Endometrium (tissue), 2 donors: ENCODE measurements around the gene RALGAPA1.
A peak's percentile ranks its signal among the peaks of the same experiment; 100 is the strongest.
"Not testable (repeated sequence)": the region's sequence is repeated elsewhere in the genome, so short reads cannot be mapped to it uniquely, and the experiment has no call there.

Experiments used
- FAIRE-seq: peaks from 2 replicates; lab custom pipeline; 2012; peaks lifted over from hg19 to GRCh38; lab: Jason Lieb, UNC
- donor health status: control.
- donor health status: control.

The RALGAPA1 gene

DNA sequence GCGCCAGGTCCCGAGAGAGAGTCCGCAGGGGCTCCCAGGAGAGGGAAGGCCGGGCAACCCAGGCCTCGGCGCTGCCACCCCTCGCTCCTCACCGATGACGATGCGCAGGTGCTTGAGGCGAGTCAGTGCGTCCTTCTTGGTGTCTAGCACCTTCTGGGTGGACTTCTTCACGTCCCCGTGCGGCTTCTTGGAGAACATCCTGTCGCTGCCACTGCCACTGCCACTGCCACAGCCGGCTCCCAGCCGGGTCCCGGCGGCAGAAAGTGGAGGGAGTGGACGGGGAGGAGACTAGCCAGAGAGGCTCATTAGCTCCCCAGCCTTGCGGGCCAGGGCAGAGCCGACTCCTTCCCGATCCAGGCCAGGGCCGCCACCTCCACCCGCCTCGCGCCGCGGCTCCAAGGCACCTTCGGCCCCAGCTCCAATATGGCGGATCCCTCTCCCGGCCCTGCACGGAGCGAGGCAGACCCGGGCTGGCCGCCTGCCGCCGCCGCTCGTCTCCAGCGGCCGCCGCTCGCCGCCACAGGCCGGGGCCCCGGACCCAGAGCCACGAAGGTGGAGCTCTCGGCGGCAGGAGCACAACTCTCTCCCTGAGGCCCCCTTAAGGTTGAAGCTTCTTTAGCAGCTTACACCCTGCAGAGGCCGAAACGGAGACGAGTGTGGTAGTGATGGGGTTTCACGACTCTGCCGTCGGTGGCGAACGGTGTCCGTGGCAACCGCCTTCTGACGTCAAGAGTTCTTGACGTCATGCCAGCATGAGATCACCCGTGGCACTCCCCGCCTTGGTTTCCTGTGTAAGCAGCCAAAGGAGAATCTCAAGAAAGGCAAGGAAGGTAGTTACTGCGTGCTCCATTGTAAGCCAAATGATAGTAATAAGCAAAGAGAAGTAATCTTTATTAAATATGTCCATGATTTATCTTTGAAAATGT, at the start of gene RALGAPA1:
Gene RALGAPA1 (minus strand): TSS at position 658 of the 926 bp plus-strand sequence. CDS start 460 bp downstream, at position 198.
- FAIRE-seq, result peak; percentile 73

GRCh38 chr14:35858521-35859209, 49.6 kb upstream of the RALGAPA1 start:
- no peak for FAIRE-seq

DNA sequence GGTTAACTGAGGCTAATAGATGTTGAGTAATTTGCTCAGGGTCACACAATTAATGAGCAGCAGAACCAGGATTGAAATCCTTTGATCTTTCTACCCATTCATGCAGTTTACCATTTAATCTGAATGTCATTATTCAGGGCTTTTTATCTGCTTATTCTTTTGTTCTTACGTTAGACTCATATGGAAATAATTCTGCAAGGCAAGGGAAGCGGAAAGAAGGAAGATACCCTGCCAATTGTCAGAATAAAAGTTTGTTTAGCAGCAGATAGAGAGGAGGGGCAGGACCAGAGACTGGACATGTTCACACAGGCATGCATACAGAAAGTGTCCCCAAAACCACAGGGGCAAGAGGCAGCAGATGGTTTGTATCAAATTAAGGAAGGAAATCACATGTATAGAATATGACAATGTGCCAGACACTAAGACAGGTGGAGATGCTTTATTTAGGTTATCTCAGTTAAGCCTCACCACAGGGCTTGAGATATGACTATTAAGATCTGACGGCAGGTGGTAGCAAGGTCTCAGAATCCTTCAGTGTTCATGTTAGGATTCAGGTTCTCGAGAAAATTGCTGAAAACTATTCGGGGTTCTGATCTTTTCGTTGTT, 46.9 kb upstream of the RALGAPA1 start:
- FAIRE-seq, result no peak

DNA sequence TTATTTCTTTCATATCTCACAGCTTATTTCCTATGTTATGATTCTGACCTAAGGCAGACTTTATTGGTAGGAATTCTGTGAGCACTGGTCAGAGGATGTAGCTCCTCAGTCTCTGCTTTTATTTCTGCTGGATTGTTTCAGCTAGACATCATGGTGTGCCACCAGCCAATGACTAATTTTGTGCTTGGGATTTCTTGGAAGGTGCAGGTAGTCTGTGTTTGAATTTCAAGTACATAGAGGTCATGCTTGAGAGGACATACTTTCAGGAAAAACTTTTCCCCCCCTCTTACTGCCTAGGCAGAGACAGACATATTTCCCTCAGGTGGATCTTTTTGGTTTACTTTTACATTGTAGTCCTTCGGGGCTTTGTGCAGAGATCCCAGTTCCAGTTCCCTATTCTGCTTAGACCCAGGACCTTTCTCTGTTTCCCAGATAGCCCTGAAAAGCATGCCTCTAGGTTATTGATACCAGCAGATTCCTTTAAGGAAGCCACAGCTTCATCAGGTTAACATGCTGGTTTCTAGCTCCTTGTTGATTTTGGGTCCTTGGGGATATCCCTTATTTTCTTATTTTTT, 45.7 kb upstream of the RALGAPA1 start:
- FAIRE-seq, result no peak

DNA sequence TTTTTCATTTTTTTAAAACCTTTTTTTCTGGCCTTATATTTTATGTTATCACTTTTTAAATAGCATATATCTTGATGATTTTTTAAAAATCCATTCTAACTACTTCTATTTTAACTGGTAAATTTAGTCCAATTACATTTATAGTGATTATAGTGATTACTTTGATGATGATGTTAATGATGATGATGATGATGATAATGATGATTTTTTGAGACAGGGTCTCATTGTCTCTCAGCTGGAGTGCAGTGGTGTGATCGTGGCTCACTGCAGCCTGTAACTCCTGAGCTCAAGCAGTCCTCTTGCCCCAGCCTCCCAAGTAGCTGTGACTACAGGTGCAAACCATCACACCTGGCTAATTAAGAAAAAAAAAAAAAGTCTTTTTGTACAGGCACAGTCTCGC, 44.1 kb upstream of the RALGAPA1 start:
- FAIRE-seq, result peak; percentile 63

DNA sequence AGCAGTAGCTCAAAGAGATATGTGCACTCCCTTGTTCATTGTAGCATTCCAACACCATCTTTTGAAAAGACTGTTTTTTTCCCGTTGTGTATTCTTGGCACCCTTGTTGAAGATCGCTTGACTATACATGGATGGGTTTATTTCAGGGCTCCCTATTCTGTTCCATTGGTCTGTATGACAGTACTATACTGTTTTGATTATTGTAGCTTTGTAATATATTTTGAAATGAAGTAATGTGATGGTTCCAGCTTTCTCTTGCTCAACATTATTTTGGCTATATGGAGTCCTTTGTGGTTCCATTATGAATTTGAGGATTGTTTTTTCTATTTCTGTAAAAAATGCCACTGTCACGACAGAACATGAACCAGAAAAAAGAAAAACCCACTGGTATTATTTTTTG, 42.7 kb upstream of the RALGAPA1 start:
- no peak for FAIRE-seq

DNA sequence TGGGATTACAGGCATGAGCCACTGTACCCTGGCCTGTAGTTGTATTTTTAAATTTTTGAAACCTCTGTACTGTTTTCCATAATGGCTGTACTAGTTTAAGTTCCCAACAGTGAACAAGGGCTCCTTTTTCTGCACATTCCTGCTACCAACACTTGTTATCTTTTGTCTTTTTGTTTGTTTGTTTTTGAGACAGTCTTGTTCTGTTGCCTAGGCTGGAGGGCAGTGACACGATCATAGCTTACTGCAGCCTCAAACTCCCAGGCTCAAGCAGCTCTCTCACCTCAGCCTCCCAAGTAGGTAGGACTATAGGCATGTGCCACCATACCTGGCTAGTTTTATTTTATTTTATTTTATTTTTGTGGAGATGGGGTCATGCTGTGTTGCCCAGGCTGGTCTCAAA, 40.0 kb upstream of the RALGAPA1 start:
- FAIRE-seq, result no peak

DNA sequence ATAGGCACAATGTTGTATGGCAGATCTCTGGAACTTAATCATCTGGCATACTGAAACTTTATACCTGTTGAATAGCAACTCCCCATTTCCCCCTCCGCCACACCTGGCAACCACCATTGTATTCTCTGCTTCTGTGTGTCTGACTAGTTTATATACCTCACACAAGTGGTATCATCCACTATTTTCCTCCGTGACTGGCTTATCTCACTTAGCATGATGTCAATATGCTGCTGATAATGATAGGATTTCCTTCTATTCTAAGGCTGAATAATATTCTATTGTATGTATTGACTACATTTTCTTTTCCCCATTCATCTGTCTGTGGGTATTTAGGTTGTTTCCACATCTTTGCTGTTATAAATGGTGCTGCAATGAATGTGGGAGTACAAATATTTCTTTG, 38.5 kb upstream of the RALGAPA1 start:
- FAIRE-seq, result no peak

DNA sequence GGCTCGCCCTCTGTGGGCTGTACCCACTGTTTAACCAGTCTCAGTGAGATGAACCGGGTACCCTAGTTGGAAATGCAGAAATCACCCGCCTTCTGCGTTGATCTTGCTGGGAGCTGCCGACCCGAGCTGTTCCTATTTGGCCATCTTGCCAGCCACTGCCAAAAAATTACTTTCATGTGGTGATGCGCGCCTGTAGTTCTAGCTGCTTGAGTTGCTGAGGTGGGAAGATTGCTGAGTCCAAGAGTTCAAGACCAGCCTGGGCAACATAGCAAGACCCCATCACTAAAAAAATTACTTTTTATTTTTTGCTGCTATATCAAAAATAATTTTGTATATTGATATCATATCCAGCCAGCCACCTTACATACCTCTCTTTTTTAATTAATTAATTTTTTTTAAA, 35.4 kb upstream of the RALGAPA1 start:
- FAIRE-seq, result no peak

DNA sequence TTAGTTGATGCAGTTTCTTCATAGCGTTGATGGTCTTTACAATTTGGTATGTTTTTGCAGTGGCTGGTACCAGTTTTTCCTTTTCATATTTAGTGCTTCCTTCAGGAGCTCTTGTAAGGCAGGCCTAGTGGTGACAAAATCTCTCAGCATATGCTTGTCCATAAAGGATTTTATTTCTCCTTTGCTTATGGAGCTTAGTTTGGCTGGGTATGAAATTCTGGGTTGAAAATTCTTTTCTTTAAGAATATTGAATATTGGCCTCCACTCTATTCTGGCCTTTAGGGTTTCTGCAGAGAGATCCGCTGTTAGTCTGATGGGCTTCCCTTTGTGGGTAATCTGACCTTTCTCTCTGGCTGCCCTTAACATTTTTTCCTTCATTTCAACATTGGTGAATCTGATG, 33.1 kb upstream of the RALGAPA1 start:
- FAIRE-seq, result not testable (repeated sequence)

DNA sequence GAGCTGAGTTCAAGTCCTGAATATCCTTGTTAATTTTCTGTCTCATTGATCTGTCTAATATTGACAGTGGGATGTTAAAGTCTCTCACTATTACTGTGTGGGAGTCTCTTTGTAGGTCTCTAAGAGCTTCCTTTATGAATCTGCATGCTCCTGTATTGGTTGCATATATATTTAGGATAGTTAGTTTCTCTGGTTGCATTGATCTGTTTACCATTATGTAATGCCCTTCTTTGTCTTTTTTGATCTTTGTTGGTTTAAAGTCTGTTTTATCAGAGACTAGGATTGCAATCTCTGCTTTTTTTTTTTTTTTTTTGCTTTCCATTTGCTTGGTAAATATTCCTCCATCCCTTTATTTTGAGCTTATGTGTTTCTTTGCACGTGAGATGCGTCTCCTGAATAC, 32.6 kb upstream of the RALGAPA1 start:
- FAIRE-seq, result not testable (repeated sequence)

- FAIRE-seq, result no peak
These were observed 26.3 kb upstream of the RALGAPA1 start for GRCh38 chr14:35835208-35835982.

- no peak for FAIRE-seq
These were observed 20.4 kb upstream of the RALGAPA1 start for GRCh38 chr14:35829449-35829848.

DNA sequence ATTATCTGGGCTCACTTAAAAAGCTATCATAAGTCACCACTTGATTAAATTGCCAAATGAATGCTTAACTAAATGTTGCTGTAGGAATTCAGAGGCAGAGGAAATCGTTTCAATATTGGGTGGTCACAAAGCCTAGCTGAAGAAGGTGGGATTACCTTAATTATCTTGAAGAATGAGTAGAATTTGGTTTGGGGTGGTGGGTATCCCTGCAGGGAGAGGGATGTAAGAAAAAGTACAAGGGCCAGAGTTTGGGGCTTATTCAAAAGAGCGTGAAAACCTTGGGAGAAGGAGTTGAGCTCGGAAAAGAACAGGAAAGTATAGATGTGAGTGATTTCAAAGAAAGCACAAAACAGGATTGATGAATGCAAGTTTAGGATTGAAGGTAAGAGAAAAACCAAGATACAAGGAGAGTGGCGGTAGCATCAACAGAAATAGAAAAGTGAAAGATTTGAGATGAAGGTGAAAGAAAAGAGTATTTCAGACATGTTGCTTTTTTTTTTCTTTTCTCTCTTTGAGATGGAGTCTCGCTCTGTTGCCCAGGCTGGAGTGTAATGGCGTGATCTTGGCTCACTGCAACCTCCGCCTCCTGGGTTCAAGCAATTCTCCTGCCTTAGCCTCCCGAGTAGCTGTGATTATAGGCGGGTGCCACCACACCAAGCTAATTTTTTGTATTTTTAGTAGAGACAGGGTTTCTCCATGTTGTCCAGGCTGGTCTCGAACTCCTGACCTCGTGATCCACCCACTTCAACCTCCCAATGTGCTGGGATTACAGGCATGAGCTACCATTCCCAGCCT, 18.8 kb upstream of the RALGAPA1 start:
- no peak for FAIRE-seq

- FAIRE-seq, result no peak
These were observed 17.9 kb upstream of the RALGAPA1 start for GRCh38 chr14:35826952-35827416.

GRCh38 chr14:35826218-35826951, 17.3 kb upstream of the RALGAPA1 start, which contains the start of gene BRMS1L:
Gene BRMS1L (plus strand): TSS chr14:35826338. CDS start chr14:35826517, 179 bp downstream.
- peak; percentile 97 for FAIRE-seq

- no peak for FAIRE-seq
These were observed 16.8 kb upstream of the RALGAPA1 start for GRCh38 chr14:35825968-35826217.

DNA sequence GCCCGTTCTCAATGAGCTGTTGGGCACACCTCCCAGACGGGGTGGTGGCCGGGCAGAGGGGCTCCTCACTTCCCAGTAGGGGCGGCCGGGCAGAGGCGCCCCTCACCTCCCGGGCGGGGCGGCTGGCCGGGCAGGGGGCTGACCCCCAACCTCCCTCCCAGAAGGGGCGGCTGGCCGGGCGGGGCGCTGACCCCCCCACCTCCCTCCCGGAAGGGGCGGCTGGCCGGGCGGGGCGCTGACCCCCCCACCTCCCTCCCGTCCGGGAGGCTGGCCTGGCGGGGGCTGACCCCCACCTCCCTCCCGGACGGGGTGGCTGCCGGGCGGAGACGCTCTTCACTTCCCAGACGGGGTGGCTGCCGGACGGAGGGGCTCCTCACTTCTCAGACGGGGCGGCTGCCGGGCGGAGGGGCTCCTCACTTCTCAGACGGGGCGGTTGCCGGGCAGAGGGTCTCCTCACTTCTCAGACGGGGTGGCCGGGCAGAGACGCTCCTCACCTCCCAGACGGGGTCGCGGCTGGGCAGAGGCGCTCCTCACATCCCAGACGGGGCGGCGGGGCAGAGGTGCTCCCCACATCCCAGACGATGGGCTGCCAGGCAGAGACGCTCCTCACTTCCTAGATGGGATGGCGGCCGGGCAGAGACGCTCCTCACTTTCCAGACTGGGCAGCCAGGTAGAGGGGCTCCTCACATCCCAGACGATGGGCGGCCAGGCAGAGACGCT, 15.5 kb upstream of the RALGAPA1 start:
- FAIRE-seq, result not testable (repeated sequence)

DNA sequence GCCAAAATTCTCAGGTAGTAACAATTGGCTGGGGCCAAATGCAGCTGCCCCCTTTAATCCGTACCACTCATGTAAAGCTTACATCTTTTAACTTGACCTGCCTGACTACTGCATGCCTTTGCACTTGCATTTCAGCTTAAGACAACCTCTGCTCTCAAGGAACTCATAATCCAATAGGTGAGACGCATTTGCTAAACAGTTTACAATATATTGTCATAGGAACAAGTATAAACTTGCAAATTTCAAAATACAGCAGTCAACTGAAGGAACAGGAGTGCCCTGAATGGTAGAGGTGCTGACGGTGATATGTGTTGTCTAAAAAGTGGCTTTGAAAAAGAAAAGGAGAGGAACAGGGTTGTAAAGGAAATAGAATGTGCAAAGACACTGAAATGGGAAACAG, 13.4 kb upstream of the RALGAPA1 start:
- FAIRE-seq, result no peak
